Stimulated activated CD8-positive, alpha-beta memory T cell treated with anti-CD3 and anti-CD28 coated beads, Interleukin-4, amount 100 ng/mL, for 1 hour (primary cell): ENCODE results near the gene EPB41L1.
"Not testable (repeated sequence)": the region's sequence is repeated elsewhere in the genome, so short reads cannot be mapped to it uniquely, and the experiment has no call there.

Experiments used
- DNase-seq, 2 donors: peaks; one replicate each; pipeline ENCODE4 v3.0.0-alpha.2; 2020; ENCODE audit warnings: low read depth in 2 of 2, low spot score in 1 of 2

The EPB41L1 gene

GRCh38 chr20:36125097-36125496 lies 29.4 kb upstream of the EPB41L1 start:
- DNase-seq: no peak

GRCh38 chr20:36126836-36127527 lies 27.6 kb upstream of the EPB41L1 start:
- DNase-seq: no peak

- DNase-seq: no peak
These were observed 25.9 kb upstream of the EPB41L1 start for GRCh38 chr20:36128463-36129159.

- DNase-seq: no peak
These were observed 25.4 kb upstream of the EPB41L1 start for GRCh38 chr20:36129160-36129543.

GRCh38 chr20:36130390-36130789 lies 24.1 kb upstream of the EPB41L1 start:
- no peak for DNase-seq

- no peak for DNase-seq
These were observed 21.7 kb upstream of the EPB41L1 start for GRCh38 chr20:36132802-36133211.

- no peak for DNase-seq
These were observed 20.7 kb upstream of the EPB41L1 start for GRCh38 chr20:36133821-36134220.

- no peak for DNase-seq
These were observed 19.4 kb upstream of the EPB41L1 start for GRCh38 chr20:36135159-36135558.

- DNase-seq: no peak
These were observed 18.7 kb upstream of the EPB41L1 start for GRCh38 chr20:36135821-36136220.

- not testable (repeated sequence) for DNase-seq
These were observed 17.2 kb upstream of the EPB41L1 start for GRCh38 chr20:36137313-36137712.

- DNase-seq: no peak
These were observed 13.2 kb upstream of the EPB41L1 start for GRCh38 chr20:36141310-36141709.

GRCh38 chr20:36144336-36144735 lies 10.2 kb upstream of the EPB41L1 start:
- no peak for DNase-seq

GRCh38 chr20:36145877-36146707 lies 8.4 kb upstream of the EPB41L1 start:
- no peak for DNase-seq

- DNase-seq: no peak
These were observed 6.8 kb upstream of the EPB41L1 start for GRCh38 chr20:36147690-36148089.

- DNase-seq: no peak
These were observed 6.1 kb upstream of the EPB41L1 start for GRCh38 chr20:36148439-36148838.

- no peak for DNase-seq
These were observed 5.5 kb upstream of the EPB41L1 start for GRCh38 chr20:36149012-36149411.

- no peak for DNase-seq
These were observed 5.1 kb upstream of the EPB41L1 start for GRCh38 chr20:36149469-36149868.

- no peak for DNase-seq
These were observed 4.1 kb upstream of the EPB41L1 start for GRCh38 chr20:36150489-36150846.

- DNase-seq: no peak
These were observed 3.5 kb upstream of the EPB41L1 start for GRCh38 chr20:36150847-36151539.

- no peak for DNase-seq
These were observed 2.3 kb upstream of the EPB41L1 start for GRCh38 chr20:36152261-36152660.

- no peak for DNase-seq
These were observed 1.3 kb upstream of the EPB41L1 start for GRCh38 chr20:36153204-36153603.
